ENCODE measurements around the gene SLC39A11. TPM values are rescaled to one million over a fixed set of nuclear protein-coding genes. Genes with fewer than 3 reads are reported as not detected.
A peak's percentile ranks its signal among the peaks of the same experiment; 100 is the strongest.

The SLC39A11 gene
- total RNA-seq, 1 experiment from 2014 or later, result 57.1 TPM

DNA sequence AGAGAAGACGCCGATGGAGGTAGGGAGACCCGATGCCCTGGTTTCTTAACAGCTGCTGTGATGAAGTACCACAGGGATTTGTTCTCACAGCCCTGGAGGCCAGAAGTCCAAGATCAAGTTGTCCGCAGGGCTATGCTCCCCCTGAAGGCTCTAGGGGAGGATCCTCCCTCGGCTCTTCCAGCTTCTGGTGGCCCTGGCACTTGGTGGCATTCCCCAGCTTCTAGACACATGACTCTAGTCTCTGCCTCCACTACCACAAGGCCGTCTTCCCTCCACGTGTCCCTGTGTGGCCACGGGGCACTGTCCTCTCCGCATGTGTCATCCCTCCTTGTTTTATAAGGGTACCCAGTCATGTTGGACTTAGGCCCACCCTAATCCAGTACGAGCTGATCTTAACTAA lies 375.2 kb downstream of the SLC39A11 start:
- Histone ChIP-seq H3K27ac (peak overlapping the region; percentile 90), H3F3A (ENCODE audit: insufficient read depth, low read depth) (peaks cover 40% of the 10 kb centered on the region), H3K79me2 (ENCODE audit: low read depth) (peaks cover 28% of the 10 kb centered on the region), H3K4me1 (replicated peaks; ENCODE audit: insufficient read depth) (peaks cover 55% of the 10 kb centered on the region), H3K4me3 (peak overlapping the region; percentile 44), H3K9me3 (ENCODE audit: insufficient read depth, low read depth) (no peaks in the 10 kb centered on the region; the same call in 1 of the 2 replicates), H3K9me2 (ENCODE audit: insufficient read depth) (no peaks in the 10 kb centered on the region), H3K4me2 (peak overlapping the region; percentile 79), H3K27me3 (ENCODE audit: insufficient read depth, low read depth) (no peaks in the 10 kb centered on the region), H2AFZ (0 out of 2 replicates have a peak overlapping the region, but pooled peaks have one; percentile 14), H4K20me1 (ENCODE audit: insufficient read depth) (no peaks in the 10 kb centered on the region), H3K36me3 (ENCODE audit: low read depth) (peaks cover 10% of the 10 kb centered on the region)
- intact Hi-C loops (cut with micrococcal nuclease; ENCODE audit: unreplicated experiment), result loop anchor here (1.0 to 5.0 kb wide), 8 partner anchors 56 to 595 kb away; partner anchors contain the start of gene SOX9
- TF ChIP-seq, protein P1, sequence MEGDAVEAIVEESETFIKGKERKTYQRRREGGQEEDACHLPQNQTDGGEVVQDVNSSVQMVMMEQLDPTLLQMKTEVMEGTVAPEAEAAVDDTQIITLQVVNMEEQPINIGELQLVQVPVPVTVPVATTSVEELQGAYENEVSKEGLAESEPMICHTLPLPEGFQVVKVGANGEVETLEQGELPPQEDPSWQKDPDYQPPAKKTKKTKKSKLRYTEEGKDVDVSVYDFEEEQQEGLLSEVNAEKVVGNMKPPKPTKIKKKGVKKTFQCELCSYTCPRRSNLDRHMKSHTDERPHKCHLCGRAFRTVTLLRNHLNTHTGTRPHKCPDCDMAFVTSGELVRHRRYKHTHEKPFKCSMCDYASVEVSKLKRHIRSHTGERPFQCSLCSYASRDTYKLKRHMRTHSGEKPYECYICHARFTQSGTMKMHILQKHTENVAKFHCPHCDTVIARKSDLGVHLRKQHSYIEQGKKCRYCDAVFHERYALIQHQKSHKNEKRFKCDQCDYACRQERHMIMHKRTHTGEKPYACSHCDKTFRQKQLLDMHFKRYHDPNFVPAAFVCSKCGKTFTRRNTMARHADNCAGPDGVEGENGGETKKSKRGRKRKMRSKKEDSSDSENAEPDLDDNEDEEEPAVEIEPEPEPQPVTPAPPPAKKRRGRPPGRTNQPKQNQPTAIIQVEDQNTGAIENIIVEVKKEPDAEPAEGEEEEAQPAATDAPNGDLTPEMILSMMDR (conservative IDR thresholded peaks at IDR 0.05), result no peak
- no peak for TF ChIP-seq EZH2 (IDR thresholded peaks at IDR 0.05; ENCODE audit: low read depth)
- ChIA-PET POLR2A (ENCODE audit: unreplicated experiment) (interaction anchor here (0.9 to 1.4 kb wide), 3 partner anchors 34 to 124 kb away, joined by 3 to 10 read pairs (median 4); no protein-coding TSS in a partner anchor), CTCF (interaction anchor here (0.5 to 1.0 kb wide), 4 partner anchors 11 to 154 kb away, joined by 3 read pairs; no protein-coding TSS in a partner anchor)
- BruUV-seq (replicated peaks), result TSS peak; percentile 72
- no peak for DNase-seq

DNA sequence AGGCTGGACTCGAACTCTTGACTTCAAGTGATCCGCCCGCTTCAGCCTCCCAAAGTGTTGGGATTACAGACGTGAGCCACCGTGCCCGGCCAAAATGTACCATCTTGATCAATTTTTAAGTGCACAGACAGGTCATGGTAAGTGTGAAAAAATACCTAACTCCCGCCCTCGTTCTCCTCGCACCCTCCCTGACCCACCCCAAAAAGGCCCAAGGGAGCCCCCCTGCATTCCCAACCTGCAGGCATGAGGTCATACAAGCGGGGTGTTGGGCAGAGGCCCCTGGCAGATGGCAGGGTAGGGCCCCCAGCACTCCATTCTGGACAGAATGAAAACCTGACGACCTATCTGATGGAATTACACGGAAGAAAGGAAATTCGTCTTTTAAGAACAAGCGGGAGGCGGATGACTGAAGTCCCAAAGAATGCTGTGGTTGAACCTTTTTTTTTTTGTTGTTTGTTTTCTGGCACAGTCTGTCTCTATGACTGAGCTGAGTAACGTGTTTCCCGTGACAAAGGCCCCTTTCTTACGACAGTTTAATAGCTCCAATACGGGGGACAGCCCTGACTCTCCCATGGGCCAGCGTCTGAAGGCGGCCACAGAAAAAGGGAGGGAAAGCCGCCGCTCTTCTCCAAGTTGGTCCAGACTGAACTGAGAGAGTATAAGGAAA lies 376.4 kb downstream of the SLC39A11 start:
- peak overlapping the region; percentile 47; the same call in 1 of the 2 replicates for H3K4me3 ChIP-seq

DNA sequence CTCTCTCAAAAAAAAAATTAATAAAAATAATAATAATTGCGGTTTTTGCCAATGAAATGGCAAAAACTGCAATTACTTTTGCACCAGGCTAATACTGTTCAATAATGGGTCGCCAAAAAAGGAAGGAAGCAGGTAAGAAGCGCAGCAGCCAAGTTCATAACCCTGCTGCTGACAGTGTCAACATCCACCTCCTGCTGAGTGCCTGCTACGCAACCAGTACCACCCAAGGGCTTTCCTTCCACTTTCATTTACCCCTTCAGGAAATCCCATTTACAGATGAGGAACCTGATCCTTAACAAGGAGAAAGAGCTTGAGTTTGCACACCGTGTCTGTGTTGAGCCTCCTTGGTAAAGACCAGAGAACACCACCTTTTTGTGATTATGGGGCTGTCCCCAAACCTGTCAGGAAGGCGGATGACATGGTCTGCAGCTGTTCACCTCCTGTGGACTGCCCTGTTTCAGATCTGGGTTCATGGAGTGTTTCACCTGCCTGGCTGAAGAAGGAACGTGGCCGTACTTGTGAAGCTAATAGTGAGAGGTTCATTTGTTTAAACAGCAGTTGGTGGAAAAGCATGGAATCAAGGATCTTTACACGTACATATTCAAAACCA lies 378.0 kb downstream of the SLC39A11 start:
- Histone ChIP-seq H3K36me3 (ENCODE audit: low read depth) (peaks cover 28% of the 10 kb centered on the region), H2AFZ (no peak overlapping the region), H3K4me2 (0 out of 2 replicates have a peak overlapping the region, but pooled peaks have one; percentile 10), H3K79me2 (ENCODE audit: low read depth) (peaks cover 28% of the 10 kb centered on the region), H3K4me1 (replicated peaks; ENCODE audit: insufficient read depth) (peaks cover 66% of the 10 kb centered on the region), H3K9me3 (ENCODE audit: insufficient read depth, low read depth) (peaks cover 13% of the 10 kb centered on the region; the same call in 1 of the 2 replicates), H3K27ac (no peak overlapping the region; the same call in 1 of the 2 replicates), H4K20me1 (ENCODE audit: insufficient read depth) (no peaks in the 10 kb centered on the region), H3F3A (ENCODE audit: insufficient read depth, low read depth) (peaks cover 61% of the 10 kb centered on the region), H3K9me2 (ENCODE audit: insufficient read depth) (no peaks in the 10 kb centered on the region), H3K4me3 (no peak overlapping the region), H3K27me3 (ENCODE audit: insufficient read depth, low read depth) (no peaks in the 10 kb centered on the region)
- ChIA-PET POLR2A (ENCODE audit: unreplicated experiment) (interaction anchor here (0.5 kb wide), 1 partner anchor 30 kb away, joined by 5 read pairs; no protein-coding TSS in a partner anchor), CTCF (no interaction called here)
- DNase-seq, result no peak
- intact Hi-C loops (cut with micrococcal nuclease; ENCODE audit: unreplicated experiment), result no loop called here
- no TSS peak for BruUV-seq (replicated peaks)
- TF ChIP-seq, protein P1 (conservative IDR thresholded peaks at IDR 0.05), result no peak
- no peak for TF ChIP-seq EZH2 (IDR thresholded peaks at IDR 0.05; ENCODE audit: low read depth)

More for the DNA sequence above, 376.4 kb downstream of the SLC39A11 start:
- peaks cover 19% of the 10 kb centered on the region for H3K36me3 ChIP-seq (ENCODE audit: low read depth)
- no peaks in the 10 kb centered on the region for H3K9me2 ChIP-seq (ENCODE audit: insufficient read depth)
- BruUV-seq (replicated peaks), result no TSS peak
- TF ChIP-seq EZH2 (IDR thresholded peaks at IDR 0.05; ENCODE audit: low read depth), result no peak
- TF ChIP-seq, protein P1 (conservative IDR thresholded peaks at IDR 0.05), result no peak
- no peak overlapping the region for H2AFZ ChIP-seq
- H3K79me2 ChIP-seq (ENCODE audit: low read depth), result peaks cover 28% of the 10 kb centered on the region
- no peaks in the 10 kb centered on the region for H4K20me1 ChIP-seq (ENCODE audit: insufficient read depth)
- peaks cover 5% of the 10 kb centered on the region; the same call in 1 of the 2 replicates for H3K9me3 ChIP-seq (ENCODE audit: insufficient read depth, low read depth)
- peaks cover 45% of the 10 kb centered on the region for H3F3A ChIP-seq (ENCODE audit: insufficient read depth, low read depth)
- H3K27me3 ChIP-seq (ENCODE audit: insufficient read depth, low read depth), result no peaks in the 10 kb centered on the region
- peak overlapping the region; percentile 84 for H3K4me2 ChIP-seq
- H3K27ac ChIP-seq, result peak overlapping the region; percentile 97
- H3K4me1 ChIP-seq (replicated peaks; ENCODE audit: insufficient read depth), result peaks cover 55% of the 10 kb centered on the region
- DNase-seq, result peak; percentile 82 to 98
- intact Hi-C loops (cut with micrococcal nuclease; ENCODE audit: unreplicated experiment), result loop anchor here (1.0 to 5.0 kb wide), 9 partner anchors 32 to 594 kb away; partner anchors contain the start of gene SOX9
- ChIA-PET POLR2A (ENCODE audit: unreplicated experiment) (interaction anchor here (0.5 to 1.4 kb wide), 16 partner anchors 9 to 621 kb away, joined by 3 to 22 read pairs (median 6); no protein-coding TSS in a partner anchor), CTCF (interaction anchor here (0.7 to 1.3 kb wide), 6 partner anchors 12 to 257 kb away, joined by 3 to 7 read pairs (median 4); no protein-coding TSS in a partner anchor)

Data from PC-9 (cell line).